ENCODE data around the gene HBM. TPM values are rescaled to one million over a fixed set of nuclear protein-coding genes. Genes with fewer than 3 reads are reported as not detected.

HBM gene
- polyA plus RNA-seq, 1 of the 3 experiments (the other 2 are of a cell fraction), result not detected

DNA sequence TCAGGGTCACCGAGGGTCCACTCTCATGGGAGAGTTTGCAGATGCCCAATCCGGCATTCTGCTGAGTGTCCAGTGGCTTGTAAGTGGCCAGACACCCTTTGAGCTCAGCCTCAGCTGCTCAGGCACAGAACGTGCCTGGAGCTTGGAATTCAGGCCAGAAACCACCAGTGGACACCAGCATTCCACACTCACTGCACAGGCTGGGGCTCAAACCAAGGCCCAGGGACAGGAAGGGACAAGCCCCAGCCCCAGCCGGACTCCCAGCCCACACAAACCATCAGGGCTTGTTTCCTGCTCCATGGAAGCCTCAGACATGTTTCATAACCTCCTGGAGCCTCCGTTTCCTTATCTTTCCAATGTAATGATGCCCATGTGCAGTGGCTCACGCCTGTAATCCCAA is 22.3 kb upstream of the HBM start:
- Histone ChIP-seq H3K9me3 (no peaks in the 10 kb centered on the region), H2AFZ (ENCODE audit: low read depth) (no peak overlapping the region), H3K9ac (no peak overlapping the region), H3K27me3 (ENCODE audit: insufficient read depth) (no peaks in the 10 kb centered on the region), H3K36me3 (replicated peaks in 1 of 2; ENCODE audit: control insufficient read depth in 1 of 2, insufficient read depth in 2 of 2, low read length in 1 of 2) (no peaks in the 10 kb centered on the region), H4K20me1 (ENCODE audit: insufficient read depth) (no peaks in the 10 kb centered on the region), H3F3A (replicated peaks; ENCODE audit: insufficient read depth) (no peaks in the 10 kb centered on the region), H3K4me2 (no peak overlapping the region), H3K4me1 (ENCODE audit: control insufficient read depth in 1 of 2, insufficient read depth in 2 of 2, low read depth in 1 of 2, low read length in 1 of 2) (no peaks in the 10 kb centered on the region), H3K27ac (ENCODE audit: low read depth in 2 of 2, low read length in 1 of 2) (no peak overlapping the region), H3K9me2 (no peaks in the 10 kb centered on the region), H3K79me2 (ENCODE audit: insufficient read depth) (no peaks in the 10 kb centered on the region), H3K4me3 (ENCODE audit: low read depth in 2 of 2, low read length in 1 of 2) (no peak overlapping the region)
- TF ChIP-seq CHD2 (IDR thresholded peaks at IDR 0.05; ENCODE audit: low read length, partially characterized antibody) (no peak), SIN3A (IDR thresholded peaks at IDR 0.05; ENCODE audit: borderline replicate concordance, low read depth, low read length) (no peak), ELF1 (IDR thresholded peaks at IDR 0.05) (no peak), TCF12 (IDR thresholded peaks at IDR 0.05) (no peak), RFX5 (IDR thresholded peaks at IDR 0.05; ENCODE audit: low read length) (no peak), POLR2AphosphoS5 (IDR thresholded peaks at IDR 0.05; ENCODE audit: low read depth, low read length) (no peak), TEAD4 (IDR thresholded peaks at IDR 0.05; ENCODE audit: borderline replicate concordance, insufficient read depth) (no peak), NRF1 (IDR thresholded peaks at IDR 0.05; ENCODE audit: low read depth, low read length) (no peak), TAF1 (IDR thresholded peaks at IDR 0.05; ENCODE audit: borderline replicate concordance, low read depth, low read length) (no peak), NFIC (IDR thresholded peaks at IDR 0.05; ENCODE audit: borderline replicate concordance) (no peak), YY1 (IDR thresholded peaks at IDR 0.05; ENCODE audit: low read depth) (no peak), FOXM1 (IDR thresholded peaks at IDR 0.05; ENCODE audit: low read depth) (no peak)
- TF ChIP-seq, protein P1, sequence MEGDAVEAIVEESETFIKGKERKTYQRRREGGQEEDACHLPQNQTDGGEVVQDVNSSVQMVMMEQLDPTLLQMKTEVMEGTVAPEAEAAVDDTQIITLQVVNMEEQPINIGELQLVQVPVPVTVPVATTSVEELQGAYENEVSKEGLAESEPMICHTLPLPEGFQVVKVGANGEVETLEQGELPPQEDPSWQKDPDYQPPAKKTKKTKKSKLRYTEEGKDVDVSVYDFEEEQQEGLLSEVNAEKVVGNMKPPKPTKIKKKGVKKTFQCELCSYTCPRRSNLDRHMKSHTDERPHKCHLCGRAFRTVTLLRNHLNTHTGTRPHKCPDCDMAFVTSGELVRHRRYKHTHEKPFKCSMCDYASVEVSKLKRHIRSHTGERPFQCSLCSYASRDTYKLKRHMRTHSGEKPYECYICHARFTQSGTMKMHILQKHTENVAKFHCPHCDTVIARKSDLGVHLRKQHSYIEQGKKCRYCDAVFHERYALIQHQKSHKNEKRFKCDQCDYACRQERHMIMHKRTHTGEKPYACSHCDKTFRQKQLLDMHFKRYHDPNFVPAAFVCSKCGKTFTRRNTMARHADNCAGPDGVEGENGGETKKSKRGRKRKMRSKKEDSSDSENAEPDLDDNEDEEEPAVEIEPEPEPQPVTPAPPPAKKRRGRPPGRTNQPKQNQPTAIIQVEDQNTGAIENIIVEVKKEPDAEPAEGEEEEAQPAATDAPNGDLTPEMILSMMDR (IDR thresholded peaks at IDR 0.05), result no peak
- TF ChIP-seq, protein P2, sequence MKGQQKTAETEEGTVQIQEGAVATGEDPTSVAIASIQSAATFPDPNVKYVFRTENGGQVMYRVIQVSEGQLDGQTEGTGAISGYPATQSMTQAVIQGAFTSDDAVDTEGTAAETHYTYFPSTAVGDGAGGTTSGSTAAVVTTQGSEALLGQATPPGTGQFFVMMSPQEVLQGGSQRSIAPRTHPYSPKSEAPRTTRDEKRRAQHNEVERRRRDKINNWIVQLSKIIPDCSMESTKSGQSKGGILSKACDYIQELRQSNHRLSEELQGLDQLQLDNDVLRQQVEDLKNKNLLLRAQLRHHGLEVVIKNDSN (IDR thresholded peaks at IDR 0.05; ENCODE audit: borderline replicate concordance, low read depth), result no peak
- ChIA-PET CTCF (interaction anchor here (0.8 to 1.9 kb wide), 4 partner anchors 26 to 78 kb away, joined by 3 to 4 read pairs (median 4); partner anchors contain the start of gene HBQ1), POLR2A (no interaction called here)
- 62% methylated on average over 2 of the region's 6 CpGs for WGBS (ENCODE audit: low lambda C conversion rate)
- DNase-seq, result no peak

DNA sequence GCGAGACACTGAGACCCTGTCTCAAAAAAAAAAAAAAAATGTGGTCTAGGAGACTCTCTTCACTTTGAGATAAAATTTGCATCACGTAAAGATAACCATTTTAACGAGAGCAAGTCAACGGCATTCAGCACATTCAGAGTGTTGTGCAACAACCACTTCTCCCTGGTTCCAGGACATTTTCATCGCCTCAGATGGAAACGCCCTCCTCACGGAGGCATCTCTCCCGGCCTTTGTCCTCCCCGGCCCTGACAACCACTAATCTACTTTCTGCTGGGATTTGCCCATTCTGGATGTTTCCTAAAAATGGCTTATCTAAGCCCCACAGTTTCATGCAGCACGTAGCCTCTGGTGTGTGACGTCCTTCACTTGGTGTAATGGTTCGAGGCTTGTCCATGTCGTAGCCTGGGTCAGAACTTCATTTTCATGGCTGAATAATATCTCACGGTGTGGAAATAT is 21.0 kb upstream of the HBM start:
- H3K27me3 ChIP-seq (ENCODE audit: insufficient read depth), result no peaks in the 10 kb centered on the region
- H3K4me2 ChIP-seq, result no peak overlapping the region
- ChIA-PET CTCF (interaction anchor here (1.9 kb wide), 1 partner anchor 35 kb away, joined by 4 read pairs; the partner anchor contains the start of gene HBQ1), POLR2A (no interaction called here)
- H3F3A ChIP-seq (replicated peaks; ENCODE audit: insufficient read depth), result no peaks in the 10 kb centered on the region
- no peak overlapping the region for H3K27ac ChIP-seq (ENCODE audit: low read depth in 2 of 2, low read length in 1 of 2)
- H3K36me3 ChIP-seq (replicated peaks in 1 of 2; ENCODE audit: control insufficient read depth in 1 of 2, insufficient read depth in 2 of 2, low read length in 1 of 2), result no peaks in the 10 kb centered on the region
- peaks cover 0 to 7% of the 10 kb centered on the region in 2 experiments; a peak in 1 of 4 replicates for H3K4me1 ChIP-seq (ENCODE audit: control insufficient read depth in 1 of 2, insufficient read depth in 2 of 2, low read depth in 1 of 2, low read length in 1 of 2)
- no peaks in the 10 kb centered on the region for H3K9me3 ChIP-seq
- H3K4me3 ChIP-seq (ENCODE audit: low read depth in 2 of 2, low read length in 1 of 2), result no peak overlapping the region
- DNase-seq, result no peak
- WGBS (ENCODE audit: low lambda C conversion rate), result 78% methylated on average over 14 of the region's 14 CpGs
- H2AFZ ChIP-seq (ENCODE audit: low read depth), result no peak overlapping the region
- no peak overlapping the region for H3K9ac ChIP-seq
- no peaks in the 10 kb centered on the region for H3K79me2 ChIP-seq (ENCODE audit: insufficient read depth)
- H3K9me2 ChIP-seq, result no peaks in the 10 kb centered on the region
- TF ChIP-seq, protein P2 (IDR thresholded peaks at IDR 0.05; ENCODE audit: borderline replicate concordance, low read depth), result no peak
- TF ChIP-seq, protein P1 (IDR thresholded peaks at IDR 0.05), result no peak
- no peak for TF ChIP-seq MXI1 (IDR thresholded peaks at IDR 0.05; ENCODE audit: low read depth, low read length)
- no peak for TF ChIP-seq GATA2 (CRISPR knock-in tag; IDR thresholded peaks at IDR 0.05)
- H4K20me1 ChIP-seq (ENCODE audit: insufficient read depth), result no peaks in the 10 kb centered on the region

Measured in SK-N-SH (cell line).